NCI-H2227 (cell line): ENCODE results near the gene FZD1.

Experiments used
- DNase-seq: peaks from one replicate; lab custom pipeline; 2025; ENCODE audit not compliant: unreplicated experiment; lab: John Stamatoyannopoulos, UW

The FZD1 gene

DNA sequence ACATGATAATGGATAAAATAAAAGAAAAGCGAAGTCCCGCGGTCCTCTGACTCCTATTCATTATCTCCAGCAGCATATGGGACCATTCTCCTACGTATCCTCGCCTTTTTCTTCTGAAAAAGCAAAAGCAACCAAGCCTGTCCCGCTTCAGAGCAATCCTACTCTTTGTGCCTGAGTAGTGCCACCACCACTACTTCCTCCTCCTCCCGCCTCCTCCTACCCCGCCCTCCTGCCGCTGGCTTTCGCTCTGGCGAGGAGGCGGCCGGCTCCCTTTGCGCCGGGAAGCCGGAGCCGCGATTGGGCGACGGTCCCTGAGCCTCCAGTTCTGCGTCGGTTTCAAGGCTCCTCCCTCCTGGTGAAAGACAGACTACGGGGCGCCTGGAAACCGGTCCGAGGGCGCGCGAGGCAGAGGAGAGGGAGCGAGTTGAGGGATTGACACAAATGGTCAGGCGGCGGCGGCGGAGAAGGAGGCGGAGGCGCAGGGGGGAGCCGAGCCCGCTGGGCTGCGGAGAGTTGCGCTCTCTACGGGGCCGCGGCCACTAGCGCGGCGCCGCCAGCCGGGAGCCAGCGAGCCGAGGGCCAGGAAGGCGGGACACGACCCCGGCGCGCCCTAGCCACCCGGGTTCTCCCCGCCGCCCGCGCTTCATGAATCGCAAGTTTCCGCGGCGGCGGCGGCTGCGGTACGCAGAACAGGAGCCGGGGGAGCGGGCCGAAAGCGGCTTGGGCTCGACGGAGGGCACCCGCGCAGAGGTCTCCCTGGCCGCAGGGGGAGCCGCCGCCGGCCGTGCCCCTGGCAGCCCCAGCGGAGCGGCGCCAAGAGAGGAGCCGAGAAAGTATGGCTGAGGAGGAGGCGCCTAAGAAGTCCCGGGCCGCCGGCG lies at the start of gene FZD1:
FZD1 (plus strand) TSS at position 388 of the 878 bp plus-strand sequence; CDS start at position 836, 448 bp downstream.
- DNase-seq, result peak; percentile 99

DNA sequence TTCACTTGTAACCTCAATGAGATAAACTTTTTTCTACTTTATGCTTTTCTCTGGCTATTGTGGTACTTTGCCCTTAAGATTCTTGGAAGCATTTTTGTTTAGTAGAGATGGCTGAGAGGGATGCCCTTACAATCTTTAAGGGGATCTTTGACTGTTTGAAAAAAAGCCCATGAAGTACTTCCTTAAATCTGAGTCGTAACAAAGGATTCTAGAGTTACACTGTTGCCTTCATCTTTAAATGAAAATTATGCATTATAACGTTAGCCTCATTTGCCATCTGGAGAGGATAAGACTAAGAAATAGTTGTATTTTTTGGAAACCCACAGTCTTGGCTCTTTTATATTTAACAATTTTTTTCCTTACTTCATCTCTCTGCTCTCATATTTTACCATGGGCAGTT lies 37.8 kb upstream of the FZD1 start:
- no peak for DNase-seq

DNA sequence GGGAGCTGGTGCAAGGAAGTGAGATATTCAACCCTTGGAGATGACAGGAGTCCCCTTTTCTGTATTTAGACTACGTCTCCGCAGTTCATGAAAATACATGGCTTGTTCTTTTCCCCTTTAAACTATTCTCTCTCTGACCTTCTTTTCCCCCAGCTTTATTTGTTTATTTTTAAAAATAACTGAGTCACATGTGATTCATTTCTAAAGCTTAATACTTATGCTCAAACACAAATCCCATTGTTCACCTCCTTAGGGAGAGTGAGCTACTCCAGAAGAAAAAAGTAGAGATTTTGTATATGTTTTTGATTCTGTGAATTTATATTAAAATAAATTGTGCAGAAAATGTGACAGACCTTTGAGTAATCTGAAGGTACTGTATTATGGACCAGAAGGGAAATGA lies 35.9 kb upstream of the FZD1 start:
- no peak for DNase-seq

- no peak for DNase-seq
These were observed 35.2 kb upstream of the FZD1 start for GRCh38 chr7:91228927-91229558.

- no peak for DNase-seq
These were observed 34.1 kb upstream of the FZD1 start for GRCh38 chr7:91230100-91230499.

DNA sequence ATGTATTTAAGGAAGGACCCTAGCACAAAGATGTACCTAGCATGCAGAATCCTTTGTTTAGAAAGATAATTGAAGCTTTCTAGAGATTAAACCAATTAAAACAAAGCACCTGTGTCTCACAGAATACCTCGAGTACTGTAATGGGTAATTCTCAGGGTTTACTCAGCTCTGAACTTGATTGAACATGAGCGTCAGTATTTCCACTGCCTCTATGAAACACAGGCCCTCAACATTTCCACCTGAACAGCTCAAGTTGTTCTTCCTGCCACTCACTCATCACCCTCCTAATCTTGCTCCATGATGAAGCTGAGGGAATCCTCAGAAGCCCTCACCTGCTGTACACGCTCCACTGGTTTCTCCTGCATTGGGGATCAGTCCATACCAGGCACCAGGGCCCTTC lies 33.7 kb upstream of the FZD1 start:
- DNase-seq, result no peak

GRCh38 chr7:91233212-91233611 lies 31.0 kb upstream of the FZD1 start:
- no peak for DNase-seq

DNA sequence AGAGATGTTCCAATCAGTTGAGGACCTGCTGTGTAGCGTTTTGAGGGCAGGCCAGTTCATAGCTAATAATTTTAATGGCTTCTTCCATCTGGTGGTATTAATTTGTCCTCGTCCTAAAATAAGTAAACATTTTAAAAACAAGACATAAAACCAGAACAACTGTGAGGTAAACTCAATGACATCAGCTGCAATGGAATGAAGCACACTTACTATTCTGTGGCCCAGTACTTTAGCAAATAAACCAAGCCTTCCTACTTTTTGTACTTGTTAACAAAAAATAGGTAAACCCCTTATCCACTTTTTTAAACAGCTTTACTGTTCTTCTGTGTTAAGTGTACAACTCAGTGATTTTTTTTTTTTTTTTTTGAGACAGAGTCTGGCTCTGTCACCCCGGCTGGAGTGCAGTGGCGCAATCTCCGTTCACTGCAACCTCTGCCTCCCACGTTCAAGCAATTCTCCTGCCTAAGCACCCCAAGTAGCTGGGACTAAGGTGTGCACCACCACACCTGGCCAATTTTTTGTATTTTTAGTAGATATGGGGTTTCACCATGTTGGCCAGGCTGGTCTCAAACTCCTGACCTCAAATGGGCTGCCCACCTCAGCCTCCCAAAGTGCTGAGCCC lies 28.9 kb upstream of the FZD1 start:
- DNase-seq, result no peak

- no peak for DNase-seq
These were observed 25.0 kb upstream of the FZD1 start for GRCh38 chr7:91239171-91239604.

- no peak for DNase-seq
These were observed 24.5 kb upstream of the FZD1 start for GRCh38 chr7:91239772-91240171.

GRCh38 chr7:91240376-91240941 lies 23.8 kb upstream of the FZD1 start:
- no peak for DNase-seq

DNA sequence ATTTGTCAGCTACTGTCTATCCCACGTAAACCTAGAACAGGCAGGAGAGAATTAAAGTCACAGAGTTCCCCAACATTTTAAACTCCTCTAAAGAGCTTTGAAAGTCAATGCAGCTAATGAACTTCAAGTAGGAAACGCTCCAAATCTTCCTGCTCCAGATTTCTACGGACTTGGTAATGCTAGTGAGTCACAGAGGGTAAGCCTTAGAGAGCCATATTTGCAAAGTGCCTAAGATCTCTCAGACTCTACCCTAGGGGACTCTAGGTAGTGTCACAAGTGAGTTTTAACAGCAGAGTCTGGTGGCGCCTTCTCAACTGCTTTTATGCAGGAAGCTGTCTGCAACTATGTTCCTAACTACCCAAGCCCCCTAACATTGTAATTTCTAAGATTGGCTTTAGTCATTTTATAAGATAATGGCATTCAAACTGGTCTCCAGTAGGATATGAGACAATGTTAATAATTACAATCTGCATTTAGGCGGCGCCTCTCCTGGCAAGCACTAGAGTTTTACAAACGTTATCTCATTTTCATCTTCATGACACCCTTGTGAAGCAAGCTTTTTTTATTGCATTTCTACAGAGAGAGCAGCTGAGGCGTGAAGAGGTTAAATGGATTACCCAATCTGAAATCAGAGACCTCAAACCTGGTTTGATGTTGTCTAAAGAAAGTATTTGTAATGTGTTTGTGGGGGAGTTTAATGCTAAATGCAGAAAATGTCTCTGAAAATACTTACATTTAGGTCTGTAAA lies 22.0 kb upstream of the FZD1 start:
- no peak for DNase-seq

- DNase-seq, result no peak
These were observed 20.5 kb upstream of the FZD1 start for GRCh38 chr7:91243591-91244301.

DNA sequence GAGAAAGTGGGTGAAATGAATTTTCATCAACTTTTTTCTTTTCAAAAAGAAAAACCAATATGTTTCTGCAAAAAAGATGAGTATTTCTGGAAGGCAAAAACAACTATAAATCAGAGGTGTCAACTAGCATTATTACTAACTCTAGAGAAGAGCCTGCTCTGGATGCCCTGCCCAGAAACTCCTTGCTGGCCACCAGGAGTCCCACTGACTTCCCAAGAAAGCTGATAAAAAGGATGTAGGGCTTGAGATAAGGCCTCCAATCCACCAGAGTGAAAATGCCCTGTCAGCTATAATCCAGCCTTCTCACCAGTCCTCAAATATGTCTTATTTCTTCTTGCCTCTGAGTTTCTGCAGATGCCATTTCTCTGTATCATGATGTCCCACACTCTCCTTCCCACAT lies 16.7 kb upstream of the FZD1 start:
- DNase-seq, result no peak

DNA sequence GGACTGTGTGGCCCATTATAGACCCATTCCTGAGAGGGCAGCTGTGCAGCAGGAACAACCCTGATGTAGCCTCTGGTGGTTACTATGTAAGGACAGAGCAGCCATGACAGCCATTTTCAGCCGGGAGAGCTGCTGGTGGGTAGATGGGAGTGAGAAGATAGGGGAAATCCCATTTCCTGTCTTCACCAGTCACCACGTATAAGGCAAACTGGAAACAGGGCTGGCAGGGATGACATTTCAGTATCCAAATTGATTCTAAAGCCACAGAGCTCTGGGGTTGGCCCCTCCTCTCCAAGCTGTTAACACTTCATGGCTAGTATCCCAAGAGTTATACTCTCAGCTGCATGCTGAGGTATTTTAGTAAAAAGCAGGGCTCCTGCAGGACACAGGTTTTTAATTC lies 15.2 kb upstream of the FZD1 start:
- DNase-seq, result no peak

GRCh38 chr7:91249506-91250233 lies 14.6 kb upstream of the FZD1 start:
- DNase-seq, result no peak

- no peak for DNase-seq
These were observed 13.5 kb upstream of the FZD1 start for GRCh38 chr7:91250706-91251105.

GRCh38 chr7:91251877-91252276 lies 12.4 kb upstream of the FZD1 start:
- no peak for DNase-seq

GRCh38 chr7:91263384-91264045 lies 718 bp upstream of the FZD1 start:
- peak; percentile 60 for DNase-seq
